Muscle of arm (tissue), 12 donors: ENCODE results near the gene MARS1. TPM values are rescaled to one million over a fixed set of nuclear protein-coding genes. Genes with fewer than 3 reads are reported as not detected.
A peak's percentile ranks its signal among the peaks of the same experiment; 100 is the strongest.
"Not testable (repeated sequence)": the region's sequence is repeated elsewhere in the genome, so short reads cannot be mapped to it uniquely, and the experiment has no call there.

Experiments used
- DNase-seq: peaks from one replicate; pipeline ENCODE4 v3.0.0-alpha.2; 2013
- polyA plus RNA-seq, 12 donors: library from polyadenylated mRNA; unstranded; fragments of 120-200 nt; gene quantifications; one replicate each; pipeline ENCODE4 v1.2.1, GENCODE V29; 2013; ENCODE audit not compliant: insufficient read length in 12 of 12

Gene MARS1
- polyA plus RNA-seq, 12 donors: 77.3 to 150 (median 93.0) TPM; not detected in 1

GRCh38 chr12:57514720-57515407, 27.0 kb downstream of the MARS1 start:
- DNase-seq: no peak

- no peak for DNase-seq
Measured at GRCh38 chr12:57515408-57515933, 27.6 kb downstream of the MARS1 start.

GRCh38 chr12:57515934-57516541, 28.2 kb downstream of the MARS1 start:
- DNase-seq: no peak

- DNase-seq: no peak
Measured at GRCh38 chr12:57516617-57517153, 28.8 kb downstream of the MARS1 start.

- no peak for DNase-seq
Measured at GRCh38 chr12:57517187-57517586, 29.3 kb downstream of the MARS1 start.

GRCh38 chr12:57517718-57518117, 29.9 kb downstream of the MARS1 start:
- DNase-seq: not testable (repeated sequence)

- DNase-seq: peak; percentile 55
Measured at GRCh38 chr12:57518176-57518919, 30.5 kb downstream of the MARS1 start.

- no peak for DNase-seq
Measured at GRCh38 chr12:57518920-57519795, 31.3 kb downstream of the MARS1 start.

- no peak for DNase-seq
Measured at GRCh38 chr12:57519796-57520052, 31.9 kb downstream of the MARS1 start.

GRCh38 chr12:57520053-57520818, 32.4 kb downstream of the MARS1 start, which contains the start of gene DDIT3:
TSS of gene DDIT3 (minus strand) at chr12:57520514. CDS start at chr12:57517406, 3,108 bp downstream.
- peak; percentile 98 for DNase-seq

- DNase-seq: no peak
Measured at GRCh38 chr12:57521525-57522010, 33.7 kb downstream of the MARS1 start.

GRCh38 chr12:57522011-57522886, 34.4 kb downstream of the MARS1 start, which contains the start of gene MBD6:
TSS of gene MBD6 (plus strand) at chr12:57522824. CDS start at chr12:57524304, 1,480 bp downstream.
- peak; percentile 87 for DNase-seq

- peak; percentile 74 for DNase-seq
Measured at GRCh38 chr12:57522887-57523705, 35.2 kb downstream of the MARS1 start.

- no peak for DNase-seq
Measured at GRCh38 chr12:57523706-57524614, 36.1 kb downstream of the MARS1 start.

- no peak for DNase-seq
Measured at GRCh38 chr12:57524814-57525614, 37.1 kb downstream of the MARS1 start.

- no peak for DNase-seq
Measured at GRCh38 chr12:57525615-57526383, 37.9 kb downstream of the MARS1 start.
